SK-N-SH (cell line): ENCODE results near the gene CD69. TPM values are rescaled to one million over a fixed set of nuclear protein-coding genes. Genes with fewer than 3 reads are reported as not detected.

Source experiments
- CTCF ChIA-PET: fragments of 300-600, 350-600 bp; formaldehyde crosslinking; extraction: SDS; loops from one replicate; lab custom pipeline; 2021; lab: Yijun Ruan, JAX
- POLR2A ChIA-PET: fragments of 350-600 bp; sonication (Branson Sonifier 250); formaldehyde crosslinking; extraction: SDS; loops from one replicate; lab custom pipeline; 2020; ENCODE audit warnings: antibody characterized with exemption, inconsistent platforms; lab: Yijun Ruan, JAX
- DNase-seq: peaks from one replicate; pipeline ENCODE4 v3.0.0; 2012
- H2AFZ ChIP-seq: fragments of 200-600 bp; sonication (generic); 2 replicates; pipeline ENCODE4 v1.8.1; 2016; ENCODE audit warnings: antibody characterized with exemption, mild to moderate bottlenecking, low read depth
- H3F3A ChIP-seq: fragments of 200-600 bp; sonication (generic); replicated peaks from 2 replicates; pipeline ENCODE3; 2016; ENCODE audit warnings: antibody characterized with exemption, mild to moderate bottlenecking; ENCODE audit not compliant: insufficient read depth
- H3K27ac ChIP-seq, 2 experiments: fragments of 200-500 bp in 1 of 2; fragments of 200-600 bp in 1 of 2; sonication (Bioruptor generic) in 1 of 2; sonication (generic), shearing (Covaris generic) in 1 of 2; 2 replicates each; pipeline versions ENCODE4 v1.5.1 to v1.6.1; 2014 to 2016; ENCODE audit warnings: low read depth in 2 of 2, inconsistent platforms in 1 of 2, low read length in 1 of 2, mild to moderate bottlenecking in 1 of 2, mixed read lengths in 1 of 2
- H3K27me3 ChIP-seq: fragments of 200-600 bp; sonication (generic), shearing (Covaris generic); 2 replicates; pipeline ENCODE4 v1.6.1; 2016; ENCODE audit warnings: mixed run types; ENCODE audit not compliant: insufficient read depth
- H3K36me3 ChIP-seq, 2 experiments: fragments of 200-500 bp in 1 of 2; fragments of 200-600 bp in 1 of 2; sonication (Bioruptor generic) in 1 of 2; sonication (generic) in 1 of 2; replicated peaks in 1 of 2; 2 replicates each; pipeline versions ENCODE3 to v1.5.1; 2014 to 2016; ENCODE audit warnings: low read length in 1 of 2, mild to moderate bottlenecking in 1 of 2; ENCODE audit not compliant: insufficient read depth in 2 of 2, control insufficient read depth in 1 of 2
- H3K4me1 ChIP-seq, 2 experiments: fragments of 200-500 bp in 1 of 2; fragments of 200-600 bp in 1 of 2; sonication (Bioruptor generic) in 1 of 2; sonication (generic), shearing (Covaris generic) in 1 of 2; 2 replicates each; pipeline versions ENCODE4 v1.5.1 to v1.6.1; 2014 to 2016; ENCODE audit warnings: low read depth in 1 of 2, low read length in 1 of 2, mixed run types in 1 of 2; ENCODE audit not compliant: insufficient read depth in 2 of 2, control insufficient read depth in 1 of 2
- H3K4me2 ChIP-seq: fragments of 200-600 bp; sonication (generic), shearing (Covaris generic); 2 replicates; pipeline ENCODE4 v1.6.1; 2017; ENCODE audit warnings: mixed run types
- H3K4me3 ChIP-seq, 2 experiments: fragments of 200-500 bp in 1 of 2; fragments of 200-600 bp in 1 of 2; sonication (Bioruptor generic) in 1 of 2; sonication (generic), shearing (Covaris generic) in 1 of 2; 2 replicates each; pipeline versions ENCODE4 v1.5.1 to v1.8.1; 2014 to 2016; ENCODE audit warnings: low read depth in 2 of 2, inconsistent platforms in 1 of 2, low read length in 1 of 2, mild to moderate bottlenecking in 1 of 2, mixed read lengths in 1 of 2, moderate library complexity in 1 of 2
- H3K79me2 ChIP-seq: fragments of 200-600 bp; sonication (generic); 2 replicates; pipeline ENCODE4 v1.8.1; 2017; ENCODE audit warnings: mild to moderate bottlenecking; ENCODE audit not compliant: insufficient read depth
- H3K9ac ChIP-seq: fragments of 200-600 bp; sonication (generic); 2 replicates; pipeline ENCODE4 v1.6.1; 2017; ENCODE audit warnings: mixed run types
- H3K9me2 ChIP-seq: fragments of 200-600 bp; sonication (generic); 2 replicates; pipeline ENCODE4 v1.6.1; 2017; ENCODE audit warnings: mixed run types
- H3K9me3 ChIP-seq: fragments of 200-600 bp; sonication (generic); 2 replicates; pipeline ENCODE4 v1.6.1; 2017; ENCODE audit warnings: mixed run types, mild to moderate bottlenecking, moderate library complexity
- H4K20me1 ChIP-seq: fragments of 200-600 bp; sonication (generic); 2 replicates; pipeline ENCODE4 v1.6.1; 2017; ENCODE audit warnings: mild to moderate bottlenecking, mixed run types; ENCODE audit not compliant: insufficient read depth
- CTCF ChIP-seq: fragments of 200-600 bp; sonication (generic); IDR thresholded peaks from 2 replicates; pipeline ENCODE4 v1.6.1; 2017; ENCODE audit warnings: antibody characterized with exemption, mild to moderate bottlenecking, moderate library complexity
- ELF1 ChIP-seq: IDR thresholded peaks from 2 replicates; pipeline ENCODE4 v1.4.0; 2012
- EZH2phosphoT487 ChIP-seq: fragments of 200-600 bp; sonication (generic); IDR thresholded peaks from 2 replicates; pipeline ENCODE4 v1.6.1; 2017; ENCODE audit warnings: low read depth, mixed run types, mild to moderate bottlenecking, antibody characterized with exemption, moderate library complexity, borderline replicate concordance
- FOSL2 ChIP-seq: IDR thresholded peaks from 2 replicates; pipeline ENCODE4 v1.4.0; 2012; ENCODE audit warnings: low read depth, mild to moderate bottlenecking, moderate library complexity, borderline replicate concordance
- FOXJ3 ChIP-seq: sonication (generic); formaldehyde crosslinking; IDR thresholded peaks from 2 replicates; pipeline ENCODE4 v1.5.1; 2020; ENCODE audit warnings: mild to moderate bottlenecking, missing genetic modification reagents
- GABPA ChIP-seq: IDR thresholded peaks from 2 replicates; pipeline ENCODE4 v1.4.0; 2012; ENCODE audit warnings: low read depth, mild to moderate bottlenecking
- GATA2 ChIP-seq: sonication (generic); formaldehyde crosslinking; IDR thresholded peaks from 2 replicates; pipeline ENCODE4 v1.5.0; 2020; ENCODE audit warnings: mild to moderate bottlenecking, missing genetic modification reagents
- IRF3 ChIP-seq: fragments of 150-350 bp; IDR thresholded peaks from 2 replicates; pipeline ENCODE4 v1.6.1; 2016; ENCODE audit warnings: mild to moderate bottlenecking, low read depth, low read length
- MEF2A ChIP-seq: IDR thresholded peaks from 2 replicates; pipeline ENCODE4 v1.4.0; 2012; ENCODE audit warnings: low read depth, borderline replicate concordance
- PBX3 ChIP-seq: IDR thresholded peaks from 2 replicates; pipeline ENCODE4; 2012
- POLR2AphosphoS5 ChIP-seq: IDR thresholded peaks from 2 replicates; pipeline ENCODE4 v1.6.1; 2012; ENCODE audit warnings: low read depth, low read length
- RAD21 ChIP-seq: IDR thresholded peaks from 2 replicates; pipeline ENCODE4 v1.6.1; 2012; ENCODE audit warnings: mild to moderate bottlenecking, low read length
- REST ChIP-seq: IDR thresholded peaks from 2 replicates; pipeline ENCODE4 v1.6.1; 2012; ENCODE audit warnings: mild to moderate bottlenecking, low read depth, low read length, moderate library complexity
- RXRA ChIP-seq: IDR thresholded peaks from 2 replicates; pipeline ENCODE4 v1.4.0; 2012; ENCODE audit warnings: low read depth, mild to moderate bottlenecking, borderline replicate concordance
- SIN3A ChIP-seq: IDR thresholded peaks from 2 replicates; pipeline ENCODE4 v1.6.1; 2012; ENCODE audit warnings: low read depth, mild to moderate bottlenecking, low read length, moderate library complexity, borderline replicate concordance
- TCF12 ChIP-seq: IDR thresholded peaks from 2 replicates; pipeline ENCODE4 v1.4.0; 2012
- TEAD4 ChIP-seq: IDR thresholded peaks from 2 replicates; pipeline ENCODE4 v1.4.0; 2012; ENCODE audit warnings: mild to moderate bottlenecking, borderline replicate concordance; ENCODE audit not compliant: insufficient read depth
- USF1 ChIP-seq: IDR thresholded peaks from 2 replicates; pipeline ENCODE4 v1.4.0; 2012; ENCODE audit warnings: low read depth, borderline replicate concordance
- USF2 ChIP-seq: fragments of 150-350 bp; IDR thresholded peaks from 2 replicates; pipeline ENCODE4 v1.6.1; 2017; ENCODE audit warnings: antibody characterized with exemption, low read length, low read depth, borderline replicate concordance
- WGBS: methylation state at CpG from one replicate; pipeline ENCODE4 v1.1.6; 2017; ENCODE audit warnings: low lambda C conversion rate; 5-methylcytosine and 5-hydroxymethylcytosine counted together
- polyA plus RNA-seq, 3 experiments: library from polyadenylated mRNA; depleted of rRNA; stranded (reverse); fragments of >200 nt; gene quantifications; 2 replicates each; pipeline ENCODE4 v1.2.3, GENCODE V29; 2012

CD69 gene
- polyA plus RNA-seq, 1 of the 3 experiments (the other 2 are of a cell fraction) = not detected

GRCh38 chr12:9759694-9760093 is 1.0 kb downstream of the CD69 start:
- H3K4me3 ChIP-seq = no peak overlapping the region
- no peaks in the 10 kb centered on the region for H3K4me1 ChIP-seq
- H3K79me2 ChIP-seq = no peaks in the 10 kb centered on the region
- TF ChIP-seq IRF3 (no peak), FOSL2 (no peak), RXRA (no peak), POLR2AphosphoS5 (no peak), GABPA (no peak), USF2 (no peak), GATA2 (CRISPR knock-in tag) (no peak), FOXJ3 (CRISPR knock-in tag) (no peak), RAD21 (no peak), MEF2A (no peak)
- WGBS = 2% methylated on average over 1 of the region's 1 CpG
- no peak overlapping the region for H2AFZ ChIP-seq
- H3K4me2 ChIP-seq = no peak overlapping the region
- ChIA-PET POLR2A (no interaction called here), CTCF (interaction anchor here (5.7 kb wide), 1 partner anchor 10 kb away, joined by 51 read pairs; no protein-coding TSS in a partner anchor)
- no peak for DNase-seq
- no peaks in the 10 kb centered on the region for H3K9me3 ChIP-seq
- H3K27ac ChIP-seq = no peak overlapping the region
- no peak overlapping the region for H3K9ac ChIP-seq
- no peaks in the 10 kb centered on the region for H3K9me2 ChIP-seq
- H4K20me1 ChIP-seq = no peaks in the 10 kb centered on the region
- no peaks in the 10 kb centered on the region for H3K36me3 ChIP-seq
- H3F3A ChIP-seq = no peaks in the 10 kb centered on the region
- peaks cover 14% of the 10 kb centered on the region for H3K27me3 ChIP-seq

GRCh38 chr12:9758119-9758518 is 2.6 kb downstream of the CD69 start:
- peaks cover 18% of the 10 kb centered on the region for H3K27me3 ChIP-seq
- no peak overlapping the region for H3K9ac ChIP-seq
- no peaks in the 10 kb centered on the region for H3F3A ChIP-seq
- no peaks in the 10 kb centered on the region for H3K4me1 ChIP-seq
- no peak for DNase-seq
- H4K20me1 ChIP-seq = no peaks in the 10 kb centered on the region
- no peaks in the 10 kb centered on the region for H3K36me3 ChIP-seq
- peak overlapping the region; percentile 73 for H3K4me2 ChIP-seq
- H3K4me3 ChIP-seq = peak overlapping the region in 1 of 2 experiments; percentile 49; a peak in 1 of 4 replicates
- 24% methylated on average over 3 of the region's 3 CpGs for WGBS
- no peaks in the 10 kb centered on the region for H3K9me2 ChIP-seq
- H3K27ac ChIP-seq = no peak overlapping the region
- CTCF ChIA-PET = interaction anchor here (1.1 to 5.7 kb wide), 3 partner anchors 9 to 15 kb away, joined by 3 to 51 read pairs (median 5); no protein-coding TSS in a partner anchor
- H3K79me2 ChIP-seq = no peaks in the 10 kb centered on the region
- POLR2A ChIA-PET = no interaction called here
- H2AFZ ChIP-seq = no peak overlapping the region
- no peaks in the 10 kb centered on the region for H3K9me3 ChIP-seq
- no peak for TF ChIP-seq GATA2 (CRISPR knock-in tag)
- no peak for TF ChIP-seq ELF1
- no peak for TF ChIP-seq EZH2phosphoT487
- no peak for TF ChIP-seq REST
- TF ChIP-seq TEAD4 = no peak
- TF ChIP-seq TCF12 = no peak
- no peak for TF ChIP-seq PBX3
- TF ChIP-seq CTCF = no peak
- no peak for TF ChIP-seq GABPA
- TF ChIP-seq SIN3A = no peak
- TF ChIP-seq USF1 = no peak
